MCF 10A (cell line): ENCODE measurements around the gene CTR9. TPM values are rescaled to one million over a fixed set of nuclear protein-coding genes. Genes with fewer than 3 reads are reported as not detected.

Experiments used
- BruUV-seq: library from RNA; stranded (reverse); fragments of 400-500 nt; replicated peaks from 2 replicates; lab custom pipeline; 2021; lab: Mats Ljungman, UMichigan
- CTCF ChIA-PET: fragments of 300-600 bp; sonication (Branson Sonifier 250); formaldehyde crosslinking; extraction: SDS; loops from one replicate; lab custom pipeline; 2021; ENCODE audit warnings: antibody characterized with exemption, inconsistent platforms; lab: Yijun Ruan, JAX
- POLR2A ChIA-PET: fragments of 300-600, 350-650 bp; sonication (Branson Sonifier 250); formaldehyde crosslinking; extraction: SDS; loops from one replicate; lab custom pipeline; 2020; ENCODE audit warnings: antibody characterized with exemption, inconsistent platforms; lab: Yijun Ruan, JAX
- DNase-seq: peaks from one replicate; pipeline ENCODE4 v3.0.0-alpha.2; 2018; ENCODE audit not compliant: unreplicated experiment
- H3K27ac Mint-ChIP-seq: one replicate; pipeline ENCODE4 v1.8.0; 2022; ENCODE audit warnings: mild to moderate bottlenecking, low read depth, mixed read lengths; ENCODE audit not compliant: unreplicated experiment
- H3K27me3 Mint-ChIP-seq: one replicate; pipeline ENCODE4 v1.8.0; 2022; ENCODE audit warnings: mixed read lengths; ENCODE audit not compliant: insufficient read depth, unreplicated experiment
- H3K36me3 Mint-ChIP-seq: one replicate; pipeline ENCODE4 v1.8.0; 2022; ENCODE audit warnings: mild to moderate bottlenecking, moderate library complexity, mixed read lengths; ENCODE audit not compliant: insufficient read depth, unreplicated experiment
- H3K4me1 Mint-ChIP-seq: one replicate; pipeline ENCODE4 v1.8.0; 2022; ENCODE audit warnings: mixed read lengths; ENCODE audit not compliant: insufficient read depth, unreplicated experiment
- H3K4me3 Mint-ChIP-seq: one replicate; pipeline ENCODE4 v1.8.0; 2022; ENCODE audit warnings: mild to moderate bottlenecking, moderate library complexity, mixed read lengths; ENCODE audit not compliant: unreplicated experiment
- H3K9me3 Mint-ChIP-seq: one replicate; pipeline ENCODE4 v1.8.0; 2022; ENCODE audit warnings: mixed read lengths; ENCODE audit not compliant: unreplicated experiment
- CTCF ChIP-seq: fragments of 200-600 bp; IDR thresholded peaks from one replicate; pipeline ENCODE4 v1.8.0; 2022; ENCODE audit warnings: antibody characterized with exemption, mild to moderate bottlenecking; ENCODE audit not compliant: unreplicated experiment
- intact Hi-C: fragments of 100-400 bp; cut with micrococcal nuclease; formaldehyde crosslinking; loops from 2 replicates; pipeline ENCODE4 v1.14.1; 2022
- total RNA-seq: library from RNA; stranded (reverse); gene quantifications from 2 replicates; pipeline ENCODE4 v1.2.3, GENCODE V29; 2022

Gene CTR9
- total RNA-seq, 1 experiment from 2014 or later = 28.8 TPM

DNA sequence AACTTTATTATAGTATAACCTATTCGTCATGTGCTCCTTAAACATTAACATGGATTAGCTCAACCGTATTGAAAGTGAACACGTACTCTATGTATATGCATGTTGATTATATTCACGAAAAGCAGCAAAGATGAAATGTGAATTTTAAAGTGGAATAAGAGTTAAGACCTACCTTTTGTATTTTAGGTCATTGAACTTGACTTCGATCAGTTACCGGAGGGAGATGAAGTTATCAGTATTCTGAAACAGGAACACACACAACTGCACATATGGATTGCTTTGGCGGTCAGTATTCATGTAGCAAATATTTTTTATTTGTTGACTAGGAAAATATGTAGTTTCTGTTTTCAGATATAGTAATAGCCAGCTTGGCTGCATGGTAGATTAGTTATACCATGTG, 1.4 kb downstream of the CTR9 start:
- intact Hi-C loops = no loop called here

GRCh38 chr11:10758957-10759356, 7.9 kb downstream of the CTR9 start:
- intact Hi-C loops = no loop called here
- BruUV-seq = no TSS peak
- TF ChIP-seq CTCF = peak; percentile 13
- ChIA-PET CTCF (interaction anchor here (0.7 to 7.7 kb wide), 3 partner anchors 11 to 1521 kb away, joined by 3 to 66 read pairs (median 4); no protein-coding TSS in a partner anchor), POLR2A (interaction anchor here (0.6 kb wide), 1 partner anchor 36 kb away, joined by 3 read pairs; no protein-coding TSS in a partner anchor)
- Mint-ChIP-seq H3K9me3 (no peaks in the 10 kb centered on the region), H3K4me3 (no peak overlapping the region), H3K27ac (no peak overlapping the region), H3K36me3 (peaks cover 26% of the 10 kb centered on the region), H3K4me1 (no peaks in the 10 kb centered on the region), H3K27me3 (no peaks in the 10 kb centered on the region)
- DNase-seq = no peak

More for the DNA sequence above, 1.4 kb downstream of the CTR9 start:
- CTCF ChIA-PET = interaction anchor here (1.9 kb wide), 1 partner anchor 18 kb away, joined by 9 read pairs; no protein-coding TSS in a partner anchor
- POLR2A ChIA-PET = interaction anchor here (0.5 to 3.1 kb wide), 13 partner anchors 17 to 998 kb away, joined by 3 to 10 read pairs (median 4); partner anchors contain the start of gene EIF4G2
- no peak for DNase-seq
- no TSS peak for BruUV-seq
- Mint-ChIP-seq H3K27ac (no peak overlapping the region), H3K4me1 (peaks cover 6% of the 10 kb centered on the region), H3K27me3 (no peaks in the 10 kb centered on the region), H3K36me3 (peaks cover 35% of the 10 kb centered on the region), H3K4me3 (peak overlapping the region; percentile 95), H3K9me3 (no peaks in the 10 kb centered on the region)
- no peak for TF ChIP-seq CTCF

DNA sequence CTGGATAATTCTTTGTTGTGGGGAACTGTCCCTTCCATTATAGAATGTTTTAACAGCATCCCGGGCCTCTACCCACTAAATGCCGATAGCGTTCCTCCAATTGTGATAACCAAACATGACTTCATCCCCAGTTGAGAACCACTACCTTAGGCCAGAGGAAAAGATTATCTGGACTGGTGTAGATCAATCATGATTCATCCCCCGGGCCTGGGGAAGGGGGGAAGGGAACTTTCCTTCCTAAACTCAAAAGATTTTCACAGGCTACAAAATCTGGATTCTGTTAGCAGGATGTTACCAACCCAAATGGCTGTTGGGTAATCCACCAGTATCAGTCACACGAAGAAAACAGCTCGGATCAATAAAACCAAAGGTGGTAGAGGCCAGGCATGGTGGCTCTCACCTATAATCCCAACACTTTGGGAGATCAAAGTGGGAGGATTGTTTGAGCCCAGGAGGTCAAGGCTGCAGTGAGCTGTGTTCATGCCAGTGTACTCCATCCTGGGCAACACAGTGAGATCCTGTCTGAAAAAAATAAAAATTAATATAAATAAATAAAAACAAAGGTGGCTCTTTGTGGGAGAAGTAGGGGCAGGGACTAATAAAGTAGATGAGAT, 10.1 kb downstream of the CTR9 start:
- intact Hi-C loops = no loop called here

More for the DNA sequence above, 10.1 kb downstream of the CTR9 start:
- TF ChIP-seq CTCF = no peak
- Mint-ChIP-seq H3K27me3 (no peaks in the 10 kb centered on the region), H3K36me3 (peaks cover 10% of the 10 kb centered on the region), H3K4me3 (no peak overlapping the region), H3K9me3 (no peaks in the 10 kb centered on the region), H3K4me1 (no peaks in the 10 kb centered on the region), H3K27ac (no peak overlapping the region)
- CTCF ChIA-PET = interaction anchor here (0.7 to 7.7 kb wide), 3 partner anchors 9 to 165 kb away, joined by 4 to 66 read pairs (median 5); no protein-coding TSS in a partner anchor
- POLR2A ChIA-PET = interaction anchor here (1.1 to 1.2 kb wide), 2 partner anchors 9 to 10 kb away, joined by 3 read pairs; partner anchors contain the start of gene CTR9
- BruUV-seq = no TSS peak
- DNase-seq = no peak
